RWPE1 (cell line): ENCODE data around the gene PWWP2B.

Experiments
- CTCF ChIA-PET: fragments of 350-600 bp; sonication (Branson Sonifier 250); formaldehyde crosslinking; extraction: SDS; loops from one replicate; lab custom pipeline; 2021; lab: Yijun Ruan, JAX
- POLR2A ChIA-PET: fragments of 400-600 bp; formaldehyde crosslinking; extraction: SDS; loops from one replicate; lab custom pipeline; 2020; ENCODE audit warnings: antibody characterized with exemption; ENCODE audit not compliant: low non-redundant PET; lab: Yijun Ruan, JAX
- DNase-seq: peaks from one replicate; pipeline ENCODE4 v3.0.0; 2012; ENCODE audit warnings: low spot score
- H3K27ac ChIP-seq: fragments of 450-650 bp; 2 replicates; pipeline ENCODE4 v1.5.1; 2017
- CTCF ChIP-seq: fragments of 450-650 bp; conservative IDR thresholded peaks from 2 replicates; pipeline ENCODE4 v1.5.1; 2017; ENCODE audit warnings: low read depth, mild to moderate bottlenecking

PWWP2B gene

GRCh38 chr10:132366006-132366405, 31.0 kb upstream of the PWWP2B start:
- POLR2A ChIA-PET, result no interaction called here
- no peak for TF ChIP-seq CTCF
- DNase-seq, result no peak
- H3K27ac ChIP-seq, result no peak overlapping the region
- CTCF ChIA-PET, result no interaction called here

- ChIA-PET POLR2A (no interaction called here), CTCF (interaction anchor here (0.6 kb wide), 1 partner anchor 13 kb away, joined by 3 read pairs; no protein-coding TSS in a partner anchor)
Observed at GRCh38 chr10:132366499-132366898, 30.5 kb upstream of the PWWP2B start.

GRCh38 chr10:132368391-132368790, 28.6 kb upstream of the PWWP2B start:
- no peak overlapping the region for H3K27ac ChIP-seq
- no peak for DNase-seq
- CTCF ChIA-PET, result no interaction called here
- no peak for TF ChIP-seq CTCF
- POLR2A ChIA-PET, result no interaction called here

More at GRCh38 chr10:132366499-132366898, 30.5 kb upstream of the PWWP2B start:
- TF ChIP-seq CTCF, result no peak
- no peak for DNase-seq
- H3K27ac ChIP-seq, result no peak overlapping the region

GRCh38 chr10:132368881-132369635, 27.9 kb upstream of the PWWP2B start:
- POLR2A ChIA-PET, result no interaction called here
- H3K27ac ChIP-seq, result no peak overlapping the region
- no peak for TF ChIP-seq CTCF
- DNase-seq, result no peak
- CTCF ChIA-PET, result interaction anchor here (0.5 kb wide), 1 partner anchor 140 kb away, joined by 5 read pairs; no protein-coding TSS in a partner anchor

GRCh38 chr10:132369636-132370185, 27.3 kb upstream of the PWWP2B start:
- no peak for TF ChIP-seq CTCF
- POLR2A ChIA-PET, result no interaction called here
- no peak for DNase-seq
- CTCF ChIA-PET, result no interaction called here
- no peak overlapping the region for H3K27ac ChIP-seq

GRCh38 chr10:132370426-132371340, 26.3 kb upstream of the PWWP2B start:
- DNase-seq, result no peak
- TF ChIP-seq CTCF, result no peak
- H3K27ac ChIP-seq, result no peak overlapping the region
- CTCF ChIA-PET, result interaction anchor here (0.7 to 0.8 kb wide), 2 partner anchors 10 to 22 kb away, joined by 3 to 5 read pairs; no protein-coding TSS in a partner anchor
- POLR2A ChIA-PET, result no interaction called here
